BLaER1 treated with 17β-estradiol and CSF1 and Interleukin-3, amounts not matched to agents 10 nM and 100 nM (cell line): ENCODE data around the gene MOAP1.
A peak's percentile ranks its signal among the peaks of the same experiment; 100 is the strongest.
"Not testable (repeated sequence)": the region's sequence is repeated elsewhere in the genome, so short reads cannot be mapped to it uniquely, and the experiment has no call there.

ENCODE experiments used
- H3K27ac ChIP-seq, 11 experiments: shearing (Covaris generic); formaldehyde crosslinking; 2 replicates each; pipeline ENCODE4 v1.8.1; 2022
- H3K27me3 ChIP-seq, 11 experiments: shearing (Covaris generic); formaldehyde crosslinking; 2 replicates each; pipeline ENCODE4 v1.8.1; 2022
- H3K36me3 ChIP-seq, 11 experiments: shearing (Covaris generic); formaldehyde crosslinking; 2 replicates each; pipeline ENCODE4 v1.8.1; 2022
- H3K4me1 ChIP-seq, 10 experiments: shearing (Covaris generic); formaldehyde crosslinking; 2 replicates each; pipeline ENCODE4 v1.8.1; 2022
- H3K4me2 ChIP-seq, 11 experiments: shearing (Covaris generic); formaldehyde crosslinking; 2 replicates each; pipeline ENCODE4 v1.8.1; 2022
- H3K4me3 ChIP-seq, 10 experiments: shearing (Covaris generic); formaldehyde crosslinking; 2 replicates each; pipeline ENCODE4 v1.8.1; 2022
- H3K9ac ChIP-seq, 11 experiments: shearing (Covaris generic); formaldehyde crosslinking; 2 replicates each; pipeline ENCODE4 v1.8.1; 2022
- H3K9me3 ChIP-seq, 11 experiments: shearing (Covaris generic); formaldehyde crosslinking; replicated peaks in 1 of 11; 2 replicates each; pipeline ENCODE4 v1.8.1; 2022
- H4K20me1 ChIP-seq, 11 experiments: shearing (Covaris generic); formaldehyde crosslinking; 2 replicates each; pipeline ENCODE4 v1.8.1; 2022
- Cebpa-rat ChIP-seq, 11 experiments: shearing (Covaris generic); IDR thresholded peaks; 2 replicates each; pipeline ENCODE4 v1.8.1; 2022

MOAP1 gene

GRCh38 chr14:93195316-93195999 is 10.8 kb upstream of the MOAP1 start:
- H3K36me3 ChIP-seq = peaks cover 14 to 58% (median 27%) of the 10 kb centered on the region in 11 experiments; a peak in 21 of 22 replicates
- no peak overlapping the region for H3K4me3 ChIP-seq
- H3K9ac ChIP-seq = no peak overlapping the region
- H3K4me2 ChIP-seq = no peak overlapping the region
- no peaks in the 10 kb centered on the region for H3K27me3 ChIP-seq
- H3K27ac ChIP-seq = no peak overlapping the region
- TF ChIP-seq Cebpa-rat (IDR thresholded peaks at IDR 0.05) = no peak
- no peaks in the 10 kb centered on the region for H3K9me3 ChIP-seq
- peaks cover 0 to 29% (median 0%) of the 10 kb centered on the region in 10 experiments; a peak in 7 of 20 replicates for H3K4me1 ChIP-seq
- H4K20me1 ChIP-seq = no peaks in the 10 kb centered on the region; a peak in 3 of 22 replicates

- peak overlapping the region; percentile 8 to 96 (median 92); a peak in 19 of 22 replicates for H3K27ac ChIP-seq
- H3K27me3 ChIP-seq = no peaks in the 10 kb centered on the region
- peaks cover 12 to 24% (median 17%) of the 10 kb centered on the region in 11 experiments; a peak in 17 of 22 replicates for H4K20me1 ChIP-seq
- H3K4me3 ChIP-seq = peak overlapping the region in 6 of 10 experiments; percentile 77 to 99 (median 90); a peak in 8 of 20 replicates
- H3K36me3 ChIP-seq = peaks cover 20 to 51% (median 40%) of the 10 kb centered on the region in 11 experiments; a peak in 20 of 22 replicates
- H3K4me2 ChIP-seq = peak overlapping the region; percentile 27 to 98 (median 86); a peak in 21 of 22 replicates
- peaks cover 40 to 76% (median 45%) of the 10 kb centered on the region in 10 experiments for H3K4me1 ChIP-seq
- peak overlapping the region in 10 of 11 experiments; percentile 88 to 96 (median 93); a peak in 17 of 22 replicates for H3K9ac ChIP-seq
- no peak for TF ChIP-seq Cebpa-rat (IDR thresholded peaks at IDR 0.05)
- no peaks in the 10 kb centered on the region for H3K9me3 ChIP-seq
These were observed 2.3 kb upstream of the MOAP1 start for GRCh38 chr14:93186956-93187355.

GRCh38 chr14:93186466-93186865 is 1.8 kb upstream of the MOAP1 start:
- peak overlapping the region; percentile 88 to 96 (median 93); a peak in 21 of 22 replicates for H3K9ac ChIP-seq
- peak in 2 of 11 experiments; percentile 28 to 52; a peak in 1 of 22 replicates for TF ChIP-seq Cebpa-rat (IDR thresholded peaks at IDR 0.05)
- no peaks in the 10 kb centered on the region for H3K27me3 ChIP-seq
- peak overlapping the region; percentile 77 to 99 (median 90); a peak in 18 of 20 replicates for H3K4me3 ChIP-seq
- H3K4me1 ChIP-seq = peaks cover 40 to 71% (median 45%) of the 10 kb centered on the region in 10 experiments
- peak overlapping the region; percentile 72 to 98 (median 86) for H3K4me2 ChIP-seq
- H3K27ac ChIP-seq = peak overlapping the region; percentile 62 to 96 (median 93)
- H3K9me3 ChIP-seq = no peaks in the 10 kb centered on the region
- peaks cover 12 to 29% (median 17%) of the 10 kb centered on the region in 11 experiments; a peak in 17 of 22 replicates for H4K20me1 ChIP-seq
- peaks cover 25 to 56% (median 45%) of the 10 kb centered on the region in 11 experiments; a peak in 20 of 22 replicates for H3K36me3 ChIP-seq

GRCh38 chr14:93185349-93185720 is 638 bp upstream of the MOAP1 start:
- no peak for TF ChIP-seq Cebpa-rat (IDR thresholded peaks at IDR 0.05)
- peak overlapping the region; percentile 86 to 96 (median 93) for H3K27ac ChIP-seq
- peak overlapping the region; percentile 72 to 98 (median 86) for H3K4me2 ChIP-seq
- H3K27me3 ChIP-seq = no peaks in the 10 kb centered on the region
- peak overlapping the region; percentile 77 to 99 (median 90) for H3K4me3 ChIP-seq
- peaks cover 28 to 55% (median 42%) of the 10 kb centered on the region in 11 experiments; a peak in 20 of 22 replicates for H3K36me3 ChIP-seq
- H3K4me1 ChIP-seq = peaks cover 40 to 59% (median 44%) of the 10 kb centered on the region in 10 experiments
- peaks cover 12 to 29% (median 17%) of the 10 kb centered on the region in 11 experiments; a peak in 17 of 22 replicates for H4K20me1 ChIP-seq
- no peaks in the 10 kb centered on the region for H3K9me3 ChIP-seq
- H3K9ac ChIP-seq = peak overlapping the region; percentile 88 to 96 (median 93)

- no peak for TF ChIP-seq Cebpa-rat (IDR thresholded peaks at IDR 0.05)
- peaks cover 12 to 29% (median 17%) of the 10 kb centered on the region in 11 experiments; a peak in 17 of 22 replicates for H4K20me1 ChIP-seq
- H3K4me2 ChIP-seq = peak overlapping the region; percentile 86 to 99 (median 97)
- H3K4me1 ChIP-seq = peaks cover 40 to 45% (median 42%) of the 10 kb centered on the region in 10 experiments
- H3K27ac ChIP-seq = peak overlapping the region; percentile 86 to 96 (median 93); a peak in 21 of 22 replicates
- H3K4me3 ChIP-seq = peak overlapping the region; percentile 77 to 99 (median 90)
- H3K27me3 ChIP-seq = no peaks in the 10 kb centered on the region
- H3K9me3 ChIP-seq = no peaks in the 10 kb centered on the region
- H3K9ac ChIP-seq = peak overlapping the region; percentile 88 to 96 (median 93)
- peaks cover 28 to 44% (median 38%) of the 10 kb centered on the region in 11 experiments; a peak in 20 of 22 replicates for H3K36me3 ChIP-seq
These were observed 940 bp downstream of the MOAP1 start for GRCh38 chr14:93183596-93184317.

GRCh38 chr14:93175492-93175891 is 9.2 kb downstream of the MOAP1 start:
- H3K9me3 ChIP-seq = no peaks in the 10 kb centered on the region
- no peaks in the 10 kb centered on the region for H4K20me1 ChIP-seq
- H3K9ac ChIP-seq = no peak overlapping the region
- H3K27me3 ChIP-seq = no peaks in the 10 kb centered on the region
- no peak for TF ChIP-seq Cebpa-rat (IDR thresholded peaks at IDR 0.05)
- H3K36me3 ChIP-seq = no peaks in the 10 kb centered on the region
- no peak overlapping the region for H3K4me2 ChIP-seq
- H3K4me1 ChIP-seq = no peaks in the 10 kb centered on the region
- no peak overlapping the region for H3K4me3 ChIP-seq
- no peak overlapping the region for H3K27ac ChIP-seq

- H3K9me3 ChIP-seq, H3K9ac ChIP-seq, H3K27ac ChIP-seq, H3K36me3 ChIP-seq, H3K27me3 ChIP-seq, H4K20me1 ChIP-seq, H3K4me1 ChIP-seq, H3K4me2 ChIP-seq, H3K4me3 ChIP-seq: not testable (repeated sequence)
These were observed 10.0 kb downstream of the MOAP1 start for GRCh38 chr14:93174731-93175130.

GRCh38 chr14:93173943-93174395 is 10.7 kb downstream of the MOAP1 start:
- no peak overlapping the region for H3K4me3 ChIP-seq
- no peaks in the 10 kb centered on the region for H3K36me3 ChIP-seq
- no peak overlapping the region for H3K4me2 ChIP-seq
- no peak overlapping the region for H3K27ac ChIP-seq
- H3K9me3 ChIP-seq = peaks cover 0 to 10% (median 0%) of the 10 kb centered on the region in 11 experiments; a peak in 2 of 22 replicates
- H4K20me1 ChIP-seq = no peaks in the 10 kb centered on the region
- peaks cover 0 to 3% (median 0%) of the 10 kb centered on the region in 10 experiments; a peak in 2 of 20 replicates for H3K4me1 ChIP-seq
- no peaks in the 10 kb centered on the region for H3K27me3 ChIP-seq
- no peak overlapping the region for H3K9ac ChIP-seq
- TF ChIP-seq Cebpa-rat (IDR thresholded peaks at IDR 0.05) = no peak

GRCh38 chr14:93171376-93171775 is 13.3 kb downstream of the MOAP1 start:
- H3K4me2 ChIP-seq = no peak overlapping the region
- no peak overlapping the region for H3K27ac ChIP-seq
- TF ChIP-seq Cebpa-rat (IDR thresholded peaks at IDR 0.05) = no peak
- peaks cover 0 to 10% (median 0%) of the 10 kb centered on the region in 11 experiments; a peak in 2 of 22 replicates for H3K9me3 ChIP-seq
- no peaks in the 10 kb centered on the region for H4K20me1 ChIP-seq
- H3K27me3 ChIP-seq = no peaks in the 10 kb centered on the region
- H3K4me1 ChIP-seq = peaks cover 0 to 13% (median 0%) of the 10 kb centered on the region in 10 experiments; a peak in 5 of 20 replicates
- H3K9ac ChIP-seq = no peak overlapping the region
- H3K36me3 ChIP-seq = no peaks in the 10 kb centered on the region
- no peak overlapping the region for H3K4me3 ChIP-seq

- not testable (repeated sequence) for H3K4me2 ChIP-seq
- H3K4me1 ChIP-seq = peaks cover 0 to 21% (median 9%) of the 10 kb centered on the region in 10 experiments; a peak in 15 of 20 replicates
These were observed 14.6 kb downstream of the MOAP1 start for GRCh38 chr14:93170141-93170540.

GRCh38 chr14:93169619-93170018 is 15.1 kb downstream of the MOAP1 start:
- not testable (repeated sequence) for H3K27me3 ChIP-seq, H3K4me2 ChIP-seq

More at GRCh38 chr14:93170141-93170540, 14.6 kb downstream of the MOAP1 start:
- peaks cover 0 to 10% (median 0%) of the 10 kb centered on the region in 11 experiments; a peak in 2 of 22 replicates for H3K9me3 ChIP-seq
- not testable (repeated sequence) for H3K27me3 ChIP-seq, H3K4me3 ChIP-seq, H3K9ac ChIP-seq, H4K20me1 ChIP-seq, H3K36me3 ChIP-seq, H3K27ac ChIP-seq

More at GRCh38 chr14:93169619-93170018, 15.1 kb downstream of the MOAP1 start:
- H3K9ac ChIP-seq, H4K20me1 ChIP-seq, H3K27ac ChIP-seq, H3K4me3 ChIP-seq, H3K36me3 ChIP-seq: not testable (repeated sequence)
- Histone ChIP-seq H3K4me1 (peaks cover 0 to 25% (median 13%) of the 10 kb centered on the region in 10 experiments; a peak in 15 of 20 replicates), H3K9me3 (peaks cover 0 to 10% (median 0%) of the 10 kb centered on the region in 11 experiments; a peak in 2 of 22 replicates)
